Myocyte (in vitro differentiated cells): ENCODE data around the gene GLYATL3. TPM values are rescaled to one million over a fixed set of nuclear protein-coding genes. Genes with fewer than 3 reads are reported as not detected.

ENCODE experiments used
- DNase-seq: peaks from one replicate; pipeline ENCODE4 v3.0.0-alpha.2; 2012; ENCODE audit warnings: low read depth
- total RNA-seq: library from RNA; depleted of rRNA; stranded (reverse); fragments of >200 nt; gene quantifications from 2 replicates; pipeline ENCODE4 v1.2.3, GENCODE V29; 2014

GLYATL3 gene
- total RNA-seq, 1 donor from 2014 or later: not detected

DNA sequence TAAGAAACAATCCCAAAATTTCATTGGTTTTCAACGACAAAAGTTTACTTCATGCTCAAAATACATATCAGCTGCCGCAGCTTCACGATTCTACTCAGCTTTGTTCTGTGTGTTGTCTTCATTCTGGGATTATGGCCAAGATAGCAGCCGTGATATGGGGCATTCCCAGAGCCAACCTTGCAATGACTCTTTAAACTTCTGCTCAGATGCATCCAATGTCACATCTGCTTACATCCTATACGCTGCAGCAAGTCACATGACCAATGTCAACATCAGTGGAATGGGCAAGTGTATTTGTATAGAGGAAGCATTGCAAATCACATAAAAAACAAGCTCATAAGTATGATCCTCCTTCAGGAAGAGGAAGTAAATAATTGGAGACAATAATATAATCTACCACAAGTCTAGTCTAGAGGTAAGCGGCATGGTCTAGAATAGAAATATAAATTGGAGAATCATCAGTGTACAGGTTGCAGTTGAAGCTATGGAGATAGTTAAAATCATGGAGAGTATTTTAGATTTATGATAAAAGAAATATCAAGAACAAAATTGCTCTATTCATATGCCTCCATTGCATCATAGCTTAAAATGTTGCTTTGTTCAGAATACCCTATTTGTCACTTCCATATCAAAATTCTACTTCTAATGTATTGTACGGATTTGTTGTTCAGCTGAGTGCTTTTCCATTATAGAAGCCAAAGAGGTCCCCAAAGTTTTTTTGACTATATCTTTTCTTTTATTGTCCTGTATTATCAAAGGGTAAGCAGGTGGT is 43.5 kb downstream of the GLYATL3 start:
- DNase-seq: no peak

DNA sequence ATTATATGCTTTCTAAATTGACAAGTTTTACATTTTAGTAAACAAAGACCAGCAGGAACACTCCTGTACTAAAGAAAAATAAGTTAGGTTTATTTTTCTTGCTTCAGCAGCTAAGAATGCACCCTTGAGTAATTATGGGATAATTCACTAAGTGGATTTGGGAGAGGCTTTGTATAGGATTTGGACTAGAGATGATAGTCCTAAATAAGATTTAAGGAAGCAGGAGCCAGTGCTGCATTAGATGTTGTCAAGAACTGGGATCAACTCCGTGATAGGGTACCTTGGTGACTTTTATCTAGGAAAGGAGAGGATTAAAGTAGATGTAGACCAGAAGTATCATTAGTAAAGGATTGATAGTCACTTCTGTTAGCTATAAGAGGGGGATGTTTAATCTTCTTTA is 46.6 kb downstream of the GLYATL3 start:
- no peak for DNase-seq

DNA sequence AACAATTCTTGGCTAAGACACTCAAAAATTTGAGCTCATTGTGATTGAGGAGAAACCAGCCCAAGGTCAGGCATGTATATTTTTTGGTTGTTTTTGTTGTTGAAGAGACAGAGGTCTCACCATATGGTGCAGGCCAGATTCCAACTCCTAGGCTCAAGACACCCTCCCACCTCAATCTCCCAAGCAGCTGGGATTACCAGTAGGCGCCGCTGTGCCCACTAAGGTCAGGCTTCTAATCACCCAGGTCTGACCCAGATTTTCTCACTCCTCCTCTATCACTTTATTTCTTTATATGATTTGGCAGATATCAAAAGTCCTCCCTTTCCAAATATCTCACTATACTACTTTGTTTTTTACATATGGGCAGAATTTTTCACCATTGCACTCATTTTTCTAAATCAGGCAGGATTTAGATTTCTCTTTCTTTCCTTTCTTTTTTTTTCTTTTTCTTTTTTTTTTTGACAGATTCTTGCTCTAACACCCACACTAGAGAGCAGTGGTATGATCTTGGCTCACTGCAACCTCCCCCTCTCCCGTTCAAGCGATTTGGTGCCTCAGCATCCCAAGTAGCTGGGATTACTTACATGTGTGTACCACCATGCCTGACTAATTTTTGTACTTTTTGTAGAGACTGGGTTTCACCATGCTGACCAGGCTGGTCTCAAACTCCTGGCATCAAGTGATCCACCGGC is 49.0 kb downstream of the GLYATL3 start:
- DNase-seq: no peak

DNA sequence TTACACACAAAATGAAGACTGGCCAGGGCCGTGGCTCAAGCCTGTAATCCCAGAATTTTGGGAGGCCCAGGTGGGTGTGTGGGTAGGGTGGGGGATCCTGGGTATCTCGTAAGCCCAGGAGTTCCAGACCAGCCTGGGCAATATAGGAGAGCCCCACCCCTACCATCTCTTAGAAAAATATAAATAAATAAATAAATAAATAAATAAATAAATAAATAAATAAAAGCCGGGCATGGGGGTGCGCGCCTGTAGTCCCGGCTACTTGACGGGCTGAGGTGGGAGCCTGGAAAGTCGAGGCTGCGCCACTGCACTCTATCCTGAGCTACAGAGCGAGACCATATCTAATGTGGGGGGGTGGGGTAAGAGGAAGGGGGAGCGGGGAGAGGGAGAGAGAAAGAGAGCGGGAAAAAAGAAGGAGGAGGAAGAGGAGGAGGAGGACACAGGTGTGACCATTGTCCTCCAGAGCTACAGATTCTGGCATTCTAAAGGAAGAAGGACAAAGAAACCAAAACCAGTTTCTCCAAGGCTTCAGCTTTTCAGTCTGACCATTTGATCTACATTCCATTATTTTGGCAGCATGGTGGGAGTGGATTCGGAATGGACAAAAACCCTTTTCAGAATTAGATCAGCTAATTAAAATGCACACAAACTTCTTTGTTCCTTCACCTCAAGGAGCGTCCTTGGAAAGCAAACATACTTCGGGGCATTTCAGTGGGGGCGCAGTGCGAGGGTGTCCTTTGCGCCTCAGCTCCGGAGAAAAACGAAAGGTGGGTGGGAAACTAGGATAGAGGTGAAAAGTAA is 50.2 kb downstream of the GLYATL3 start:
- no peak for DNase-seq

DNA sequence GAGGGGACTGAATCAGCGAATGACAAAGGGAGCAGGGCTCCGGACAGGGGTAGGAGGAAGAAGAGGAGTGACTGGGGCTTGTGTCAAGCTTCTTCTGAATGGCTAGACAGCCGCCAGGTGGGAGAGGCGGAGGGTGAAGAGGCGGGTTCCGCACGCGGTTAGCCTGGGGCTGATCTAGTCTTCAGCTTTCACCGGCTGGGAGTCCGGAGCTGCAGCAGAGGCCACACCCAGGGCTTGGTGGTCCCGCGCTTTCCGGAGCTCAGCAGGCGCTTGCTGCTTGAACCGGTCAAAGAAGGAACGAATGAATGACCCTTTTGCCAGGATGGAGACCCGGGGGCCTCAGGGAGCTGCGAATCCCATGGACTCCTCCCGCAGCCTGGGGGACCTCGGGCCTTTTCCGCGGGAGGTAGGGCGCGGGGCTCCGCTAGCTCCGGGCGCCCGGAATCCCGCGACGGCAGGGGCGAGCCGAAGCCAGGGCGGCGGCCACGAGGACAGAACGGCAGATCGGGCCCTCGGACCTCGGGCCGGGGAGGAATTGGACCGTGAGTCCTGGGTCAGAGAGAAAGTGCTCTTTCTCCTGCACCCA is 50.9 kb downstream of the GLYATL3 start, which contains the start of gene C6orf141:
Gene C6orf141 (plus strand): TSS at position 177 of the 586 bp plus-strand sequence. CDS start 125 bp downstream, at position 302.
- no peak for DNase-seq

DNA sequence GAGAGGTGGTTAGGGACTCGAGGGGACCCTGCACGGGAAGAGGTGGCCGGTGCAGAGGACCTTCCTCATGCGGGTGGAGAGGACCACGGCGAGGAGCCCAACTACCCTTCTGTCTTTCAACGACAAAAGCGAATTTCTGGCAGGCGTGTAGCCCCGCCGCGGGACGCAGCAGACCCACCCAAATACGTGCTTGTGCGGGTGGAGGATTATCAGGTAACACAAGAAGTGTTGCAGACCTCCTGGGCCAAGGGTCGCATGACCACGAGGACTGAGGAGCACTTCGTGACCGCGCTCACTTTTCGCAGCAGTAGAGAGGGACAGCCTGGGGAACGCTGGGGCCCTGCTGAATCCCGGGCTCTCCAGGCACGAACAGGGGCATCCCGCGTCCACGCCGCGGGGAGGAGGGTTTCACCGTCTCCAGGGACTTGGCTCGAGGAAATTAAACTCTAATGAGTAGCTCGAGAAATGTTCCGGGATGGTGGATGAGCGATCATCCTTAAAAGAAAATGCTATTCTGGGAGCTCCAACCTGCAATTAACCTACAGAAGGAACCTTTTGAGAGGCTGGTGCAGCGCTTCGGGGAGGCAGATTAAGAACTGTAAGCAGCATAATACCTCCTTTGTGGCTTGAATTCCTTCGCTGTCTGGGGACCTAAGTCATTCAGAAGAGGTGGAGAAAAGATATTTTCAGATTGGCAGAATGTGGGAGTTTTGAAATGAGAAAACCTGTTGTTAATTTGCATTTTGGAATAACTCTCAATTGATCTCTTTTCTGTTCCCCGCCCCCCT is 51.5 kb downstream of the GLYATL3 start:
- no peak for DNase-seq

DNA sequence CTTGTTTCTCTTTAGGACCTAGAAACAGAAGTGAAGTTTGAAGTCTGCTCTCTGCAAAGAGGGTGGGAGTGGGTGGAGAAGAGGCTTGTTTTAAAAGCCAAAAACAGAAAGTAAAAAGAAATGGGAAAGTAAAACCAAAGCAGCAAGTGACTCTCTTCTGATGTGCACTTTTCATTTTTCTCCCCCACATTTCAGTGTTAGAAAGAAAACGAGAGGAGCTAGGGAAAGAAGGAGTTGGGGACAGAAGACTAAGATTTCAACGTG is 52.1 kb downstream of the GLYATL3 start:
- DNase-seq: no peak

DNA sequence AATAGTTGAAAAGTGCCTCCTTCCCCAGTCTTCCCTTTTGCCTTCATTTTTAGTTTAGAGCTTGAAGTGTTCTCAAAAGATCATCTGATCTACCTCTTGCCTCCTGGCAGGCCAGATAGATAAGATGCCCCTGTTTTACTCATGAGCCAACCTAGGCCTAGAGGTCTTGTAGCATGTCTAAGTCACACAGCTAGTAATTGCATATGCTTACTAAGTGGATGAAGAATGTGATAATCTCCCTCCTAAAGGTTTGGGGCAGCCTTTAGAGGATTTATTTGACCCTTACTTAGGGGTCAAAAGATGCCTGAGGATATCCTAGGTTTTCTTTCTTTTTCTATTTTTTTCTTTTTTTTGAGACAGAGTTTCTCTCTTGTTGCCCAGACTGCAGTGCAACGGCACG is 52.9 kb downstream of the GLYATL3 start:
- no peak for DNase-seq

DNA sequence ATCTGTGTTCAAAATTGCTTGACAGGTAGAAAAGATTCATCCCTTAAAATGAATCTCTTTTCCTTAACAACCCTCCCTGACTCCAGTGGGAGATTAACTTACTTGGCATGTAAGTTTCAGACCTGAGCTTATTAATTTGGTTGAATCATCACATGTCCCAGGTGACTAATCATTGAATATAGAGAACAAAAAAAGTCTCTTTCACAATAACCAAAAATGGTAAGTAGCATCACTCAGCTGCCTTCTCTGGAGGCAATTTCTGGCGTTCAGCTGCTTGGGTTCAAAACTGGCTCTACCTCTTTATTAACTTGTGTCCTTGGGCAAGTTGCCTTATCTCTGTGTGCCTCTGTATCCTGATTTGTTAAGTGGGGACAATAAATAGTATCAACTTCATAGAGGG is 53.7 kb downstream of the GLYATL3 start:
- DNase-seq: no peak

DNA sequence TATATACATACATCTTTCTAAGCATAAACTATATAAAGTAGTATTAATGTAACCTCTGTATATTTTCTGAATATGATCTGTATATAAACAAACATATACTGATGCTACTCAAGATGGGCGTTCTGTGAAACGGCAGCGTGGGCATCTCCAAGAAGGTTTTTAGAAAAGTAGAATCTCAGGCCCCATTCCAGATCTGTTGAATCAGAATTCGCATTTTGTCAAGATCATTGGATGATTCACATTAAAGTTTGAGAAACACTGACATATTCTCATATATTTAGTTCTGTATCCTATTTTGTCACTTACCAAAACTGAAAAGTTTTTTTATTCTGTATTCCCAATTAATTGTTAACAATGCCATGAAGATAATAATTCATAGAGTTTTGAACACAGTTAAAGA is 56.2 kb downstream of the GLYATL3 start:
- no peak for DNase-seq

DNA sequence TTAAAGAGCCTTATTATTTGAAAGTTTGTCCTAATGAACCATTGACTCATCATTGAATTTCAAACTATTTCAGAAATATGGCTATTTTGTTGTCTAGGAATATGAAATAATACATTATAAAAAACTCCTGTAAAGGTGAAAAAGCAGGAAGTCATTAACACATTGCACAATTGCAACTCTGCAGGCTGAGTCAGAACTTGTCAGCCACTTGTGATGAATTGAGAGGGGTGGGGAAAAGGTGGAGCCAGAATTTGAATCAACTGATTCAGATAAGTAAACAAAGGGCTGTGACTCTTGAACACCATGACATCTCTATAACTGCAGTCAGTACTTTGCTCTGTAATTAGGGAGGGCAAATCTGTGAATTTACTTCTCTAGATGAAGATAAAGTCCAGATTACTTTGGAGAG is 56.7 kb downstream of the GLYATL3 start:
- DNase-seq: no peak

DNA sequence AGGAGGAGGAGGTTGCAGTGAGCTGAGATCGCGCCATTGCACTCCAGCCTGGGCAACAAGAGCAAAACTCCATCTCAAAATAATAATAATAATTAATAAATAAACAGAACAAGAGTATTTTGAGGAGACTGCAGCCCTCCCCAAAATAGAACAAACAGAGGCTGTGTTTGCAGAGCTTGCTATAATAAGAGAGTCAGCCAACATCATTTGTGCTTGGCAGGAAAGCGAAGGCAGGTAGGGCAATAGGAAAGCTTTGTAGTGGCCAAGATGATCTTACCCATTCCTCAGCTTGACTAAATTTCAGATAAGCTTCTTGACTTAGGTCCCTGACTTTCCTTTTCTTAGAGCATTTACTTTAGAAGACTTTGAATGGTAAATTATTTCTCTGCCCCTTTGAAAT is 57.5 kb downstream of the GLYATL3 start:
- no peak for DNase-seq

DNA sequence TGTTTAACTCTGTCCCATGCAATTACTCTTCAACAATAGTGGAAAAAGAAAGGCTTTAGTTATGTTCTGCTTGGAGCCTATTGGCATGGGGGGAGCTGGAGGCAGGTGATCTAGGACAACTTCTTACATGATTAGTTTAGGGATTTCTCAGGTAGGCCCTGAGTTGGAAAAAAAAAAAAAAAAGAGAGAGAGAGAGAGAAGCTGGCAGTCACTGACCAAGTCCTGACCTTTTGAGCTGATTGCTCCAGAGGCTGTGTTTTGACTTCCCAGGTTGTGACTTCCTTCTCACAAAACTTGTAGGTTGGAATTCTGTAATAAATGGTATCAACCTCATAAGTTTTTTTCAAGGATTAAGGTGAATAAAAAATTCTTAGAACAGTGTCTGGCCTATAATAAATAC is 58.5 kb downstream of the GLYATL3 start:
- DNase-seq: no peak

DNA sequence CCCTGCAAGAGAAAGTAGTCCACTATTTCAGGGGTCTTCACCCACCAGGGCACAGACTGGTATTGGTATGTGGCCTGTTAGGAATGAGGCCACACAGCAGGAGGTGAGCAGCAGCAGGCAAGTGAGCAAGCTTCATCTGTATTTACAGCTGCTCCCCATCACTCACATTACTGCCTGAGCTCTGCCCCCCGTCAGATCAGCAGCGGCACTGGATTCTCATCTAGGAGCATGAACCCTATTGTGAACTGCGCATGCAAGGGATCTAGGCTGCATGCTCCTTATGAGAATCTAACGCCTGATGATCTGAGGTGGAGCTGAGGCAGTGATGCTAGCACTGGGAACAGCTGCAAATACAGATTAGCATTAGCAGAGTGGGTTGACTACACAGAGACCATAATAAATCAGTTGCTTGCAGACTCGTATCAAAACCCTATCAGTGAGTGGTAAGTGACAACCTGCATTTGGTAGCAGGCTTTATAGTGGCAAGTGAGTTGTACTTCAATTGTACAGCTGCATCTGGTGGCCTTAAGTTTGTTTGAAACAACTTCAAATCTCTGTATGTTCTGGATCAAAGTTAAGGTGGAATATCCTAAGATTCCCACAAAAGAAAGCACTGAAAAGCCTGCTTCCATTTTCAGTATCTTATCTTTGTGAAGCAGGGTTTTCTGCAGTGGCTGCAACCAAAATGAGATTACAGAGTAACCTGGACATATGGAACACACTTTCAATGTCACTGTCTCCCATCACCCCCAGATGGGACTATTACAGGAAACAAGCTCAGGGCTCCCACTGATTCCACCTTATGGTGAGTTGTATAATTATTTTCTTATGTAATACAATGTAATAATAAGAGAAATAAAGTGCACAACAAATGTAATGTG is 63.5 kb downstream of the GLYATL3 start:
- DNase-seq: no peak

DNA sequence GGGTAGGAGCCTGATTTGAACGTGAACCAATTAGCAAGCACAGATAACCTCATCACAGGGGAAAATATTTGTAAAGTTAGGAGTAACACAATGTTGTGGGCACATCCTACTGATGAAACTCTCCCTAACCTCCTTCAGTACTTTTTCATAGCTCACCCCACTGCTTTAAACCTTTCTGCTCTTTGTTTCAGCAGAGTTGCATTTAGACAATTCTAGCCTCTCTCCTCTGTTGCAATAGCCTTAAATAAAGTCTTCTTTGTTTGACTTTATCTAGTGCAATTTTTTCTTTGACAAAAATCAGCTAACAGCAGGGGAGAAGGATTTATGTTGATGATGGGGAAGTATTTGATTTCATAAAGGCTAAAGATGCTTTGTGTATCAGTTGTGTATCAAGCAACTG is 64.8 kb downstream of the GLYATL3 start:
- no peak for DNase-seq

DNA sequence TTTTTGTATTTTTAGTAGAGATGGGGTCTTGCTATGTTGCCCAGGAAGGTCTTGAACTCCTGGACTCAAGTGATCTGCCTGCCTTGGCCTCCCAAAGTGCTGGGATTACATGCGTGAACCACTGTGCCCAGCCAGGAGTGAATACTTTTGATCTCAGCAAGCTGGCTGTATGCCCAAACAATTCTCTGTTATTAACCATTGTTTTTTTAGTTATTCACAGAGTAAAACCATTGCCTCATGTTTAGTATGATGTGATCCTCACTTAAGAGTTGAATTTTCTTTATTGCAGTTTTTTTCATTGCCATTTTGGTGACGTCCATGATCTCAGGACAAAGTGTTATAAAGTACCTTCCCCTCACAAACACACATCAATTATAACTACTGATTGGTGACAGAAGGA is 65.5 kb downstream of the GLYATL3 start:
- no peak for DNase-seq

DNA sequence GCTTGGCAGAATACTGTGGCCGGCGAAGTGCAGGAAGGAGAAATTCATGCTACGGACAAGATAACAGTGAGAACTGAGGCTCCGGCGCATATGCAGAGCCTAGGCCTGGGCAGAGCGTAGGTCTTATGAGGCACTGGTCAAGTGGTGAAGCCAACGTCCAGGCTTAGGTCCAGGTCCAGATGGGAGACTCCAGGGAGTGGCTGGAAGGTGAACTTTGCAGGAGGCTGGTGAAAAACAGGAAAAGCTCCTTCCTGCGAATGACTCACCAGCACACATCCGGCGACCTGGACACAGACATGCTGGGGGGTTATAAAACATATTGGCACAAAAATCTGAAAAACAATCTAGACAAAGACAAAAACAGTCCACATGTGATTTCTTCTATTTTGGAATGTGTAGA is 66.1 kb downstream of the GLYATL3 start:
- no peak for DNase-seq

DNA sequence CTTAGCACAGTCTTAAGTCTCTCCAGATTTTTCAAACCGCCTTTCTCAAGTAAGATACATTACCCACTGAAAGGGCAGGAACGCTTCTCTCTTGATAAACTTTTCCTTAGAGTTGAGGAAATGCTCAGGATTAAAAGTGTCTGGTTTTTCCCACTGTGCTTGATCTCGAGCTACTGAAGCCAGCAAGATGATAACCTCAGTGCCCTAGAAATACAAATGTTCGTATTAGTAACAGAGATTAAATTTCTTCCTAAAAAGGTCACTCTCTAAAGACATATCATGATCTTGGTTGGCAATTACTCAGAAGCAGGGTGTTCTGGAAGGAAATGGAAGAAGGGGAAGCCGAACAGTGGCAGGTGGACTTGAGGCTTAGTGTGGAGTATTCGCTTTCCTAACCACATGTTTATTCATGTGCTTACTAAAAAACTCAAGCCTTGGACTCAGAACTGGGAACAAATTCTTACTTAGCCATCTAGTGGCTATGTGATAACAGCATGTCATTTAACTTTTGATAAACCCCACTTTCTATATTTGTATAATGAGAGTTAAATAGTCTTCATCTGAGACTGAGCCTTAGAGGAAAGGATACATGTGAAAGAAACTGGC is 70.9 kb downstream of the GLYATL3 start:
- peak; percentile 66 for DNase-seq

DNA sequence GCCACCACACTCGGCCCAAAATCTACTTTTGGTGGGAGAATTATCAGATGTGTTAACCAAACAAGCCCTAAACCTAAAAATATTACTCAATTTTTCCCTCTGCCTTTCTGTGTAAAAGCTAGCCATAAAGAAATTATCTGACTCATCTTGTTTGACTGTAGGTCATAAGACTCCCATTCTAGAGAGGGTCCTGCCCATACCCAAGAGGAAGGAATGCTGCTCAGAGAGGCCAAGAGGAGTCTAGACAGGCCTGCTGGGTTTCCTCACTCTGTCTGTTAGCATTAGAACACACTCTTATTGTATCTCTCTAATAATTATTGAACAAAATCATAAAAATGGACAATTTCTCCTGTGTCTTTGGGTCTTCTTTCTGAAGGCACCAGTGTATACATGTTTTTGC is 76.9 kb downstream of the GLYATL3 start:
- no peak for DNase-seq
